Measurements from ENCODE around the gene MORC4.

The MORC4 gene

DNA sequence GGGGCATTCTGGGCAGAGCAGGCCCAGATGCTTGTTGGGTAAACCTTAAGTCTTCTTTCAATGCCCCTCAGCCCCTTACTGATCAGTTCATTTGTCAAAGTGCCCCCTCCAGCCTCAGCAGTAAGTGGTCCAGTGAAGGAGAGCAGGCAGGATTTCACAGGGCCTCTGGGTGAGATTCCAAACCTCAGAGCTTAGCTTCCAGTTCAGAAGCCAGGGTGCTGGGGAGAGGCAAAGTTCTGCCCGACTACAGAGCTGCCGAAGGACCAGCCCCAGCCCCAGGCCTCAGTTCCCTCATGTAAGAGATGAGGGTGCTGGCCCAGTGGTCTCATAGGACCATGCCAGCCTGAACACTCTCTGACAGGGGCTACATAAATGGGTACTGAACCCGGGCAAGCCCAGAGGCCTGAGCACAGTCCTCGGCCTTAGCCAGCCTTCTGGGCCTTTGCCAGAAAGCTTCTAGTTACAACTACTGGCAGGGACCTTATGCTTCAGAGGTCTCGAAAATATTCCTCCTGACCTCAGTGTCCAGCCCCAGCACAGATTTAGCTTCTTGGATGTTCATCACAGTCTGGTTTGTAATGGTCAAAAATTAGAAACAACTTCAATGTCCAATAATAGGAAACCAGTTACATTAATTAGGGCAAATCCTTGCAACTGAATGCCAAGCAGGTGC, 96.0 kb downstream of the MORC4 start:
- DNase-seq: no peak

DNA sequence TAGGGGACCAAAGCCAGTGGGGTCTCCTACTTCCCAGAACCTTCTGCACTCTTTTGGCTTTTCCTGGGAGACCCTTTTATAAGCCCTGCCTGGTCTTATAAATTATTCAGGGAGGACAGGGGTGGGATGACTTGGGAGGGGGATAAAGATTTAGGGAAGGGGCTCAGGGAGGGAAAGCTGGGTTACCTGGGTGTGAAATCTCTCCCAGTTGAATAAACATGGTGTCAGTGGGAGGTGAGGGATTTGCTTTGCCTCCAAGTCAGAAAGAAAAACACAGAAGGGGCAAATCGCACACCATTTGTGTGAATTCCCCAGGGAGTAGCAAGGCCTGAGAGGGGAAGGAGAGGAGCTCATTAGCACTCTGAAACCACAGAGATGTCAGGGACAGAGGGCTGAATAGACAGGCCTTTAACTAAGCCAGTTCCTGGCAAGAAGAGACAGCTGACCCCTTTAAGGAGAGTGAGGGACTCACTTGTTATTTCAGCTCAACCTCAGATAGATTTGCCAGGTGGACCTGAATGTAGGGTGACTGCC, 96.7 kb downstream of the MORC4 start, which contains the start of gene RIPPLY1:
Gene RIPPLY1 (minus strand): TSS at position 51 of the 534 bp plus-strand sequence. CDS start 54 bp downstream, outside the sequence.
- DNase-seq: no peak

DNA sequence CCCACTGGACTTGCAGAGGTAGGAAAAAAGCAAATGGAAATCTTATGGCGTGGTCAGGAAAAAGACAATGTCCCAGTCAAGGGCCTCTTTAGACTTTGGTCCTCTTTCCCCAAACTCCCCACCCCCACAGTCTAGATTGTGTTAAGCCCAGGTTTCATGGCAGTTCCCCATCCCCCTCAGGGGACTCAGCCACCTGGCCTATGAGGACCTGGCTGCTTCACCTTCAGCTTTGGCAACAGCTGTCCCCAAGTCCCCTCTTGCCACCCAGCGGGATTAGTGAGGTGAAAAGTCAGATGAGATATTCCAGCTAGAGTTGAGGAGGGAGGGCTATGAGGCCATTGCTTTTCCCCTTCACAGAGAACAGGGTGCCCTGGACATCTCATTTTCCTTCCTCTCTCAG, 97.3 kb downstream of the MORC4 start:
- DNase-seq: no peak

DNA sequence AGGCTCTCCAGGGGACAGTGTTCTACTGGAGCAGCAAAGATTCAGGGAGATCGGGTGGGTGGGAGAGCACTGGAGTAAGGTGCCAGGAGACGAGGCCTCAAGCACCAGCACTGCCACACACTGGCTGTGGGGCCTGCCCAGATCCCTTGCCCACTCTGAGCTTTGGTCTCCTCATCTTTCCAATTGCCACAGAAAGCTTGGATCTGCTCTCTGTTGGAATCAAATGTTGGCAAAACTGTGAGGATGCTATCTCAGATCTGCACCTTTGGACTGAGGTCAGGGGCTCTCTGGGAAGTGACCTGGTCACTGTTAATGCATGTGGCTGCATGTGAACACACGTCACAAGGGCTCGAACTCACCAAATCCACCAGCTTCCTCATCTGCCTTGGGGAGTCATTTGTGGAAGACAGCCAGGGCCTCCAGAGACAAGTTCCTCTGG, 98.2 kb downstream of the MORC4 start:
- DNase-seq: no peak

DNA sequence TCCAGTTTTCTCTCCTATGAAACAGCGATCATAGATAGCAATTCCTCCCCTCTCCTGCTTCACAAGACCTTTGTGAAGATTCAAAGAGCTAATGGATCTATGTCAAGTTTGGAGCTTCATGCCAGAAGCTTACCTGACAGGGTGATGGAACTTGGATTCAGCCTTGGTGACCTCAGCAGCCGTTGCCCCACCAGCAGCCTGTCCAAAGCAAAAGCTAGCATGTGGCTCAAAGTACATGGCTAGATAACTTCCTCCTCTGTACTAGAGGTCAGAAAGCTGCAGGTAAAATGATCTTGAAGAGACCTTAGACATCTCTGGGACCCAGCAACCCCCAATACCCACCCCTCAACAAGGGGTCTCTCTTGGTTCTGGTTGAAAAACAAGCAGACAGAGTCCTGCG, 98.7 kb downstream of the MORC4 start:
- DNase-seq: no peak

DNA sequence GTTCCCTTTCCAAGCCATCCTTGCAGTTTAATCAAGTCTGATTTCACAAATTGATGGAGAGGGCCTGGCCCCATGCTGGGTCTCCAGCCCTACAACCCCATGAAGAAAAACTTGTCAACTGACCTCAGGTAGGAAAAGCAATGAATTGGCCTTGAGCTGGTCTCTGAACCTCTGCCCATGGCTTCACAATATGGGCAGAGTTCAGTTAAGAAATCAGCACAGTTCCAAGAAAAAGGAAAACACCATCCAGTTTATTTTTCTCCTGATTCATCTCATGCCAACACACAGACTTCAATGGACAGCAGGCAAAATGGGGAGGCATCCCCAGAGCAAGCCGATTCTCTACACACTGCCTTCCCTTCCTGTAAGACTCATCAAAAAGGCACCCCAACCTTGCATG, 100.2 kb downstream of the MORC4 start:
- no peak for DNase-seq

DNA sequence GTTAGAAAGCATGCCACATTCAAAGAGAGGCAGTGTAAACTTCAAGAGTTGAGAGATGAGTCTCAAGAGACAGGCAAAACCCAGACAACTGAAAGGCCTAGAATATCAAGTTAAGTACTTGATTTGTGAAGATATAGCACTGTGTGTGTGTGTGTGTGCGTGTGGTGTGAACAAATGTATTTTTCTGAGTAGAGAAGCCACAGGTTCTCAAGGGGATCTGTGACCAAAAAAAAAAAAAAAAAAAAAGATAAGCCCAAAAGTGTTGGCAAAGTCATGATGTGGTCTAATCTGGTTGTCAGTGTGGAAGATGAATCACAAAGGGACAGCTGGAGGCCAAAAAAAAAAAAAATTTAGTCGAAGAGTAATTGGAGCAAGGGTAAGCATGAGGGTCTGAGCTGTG, 100.7 kb downstream of the MORC4 start:
- DNase-seq: no peak

DNA sequence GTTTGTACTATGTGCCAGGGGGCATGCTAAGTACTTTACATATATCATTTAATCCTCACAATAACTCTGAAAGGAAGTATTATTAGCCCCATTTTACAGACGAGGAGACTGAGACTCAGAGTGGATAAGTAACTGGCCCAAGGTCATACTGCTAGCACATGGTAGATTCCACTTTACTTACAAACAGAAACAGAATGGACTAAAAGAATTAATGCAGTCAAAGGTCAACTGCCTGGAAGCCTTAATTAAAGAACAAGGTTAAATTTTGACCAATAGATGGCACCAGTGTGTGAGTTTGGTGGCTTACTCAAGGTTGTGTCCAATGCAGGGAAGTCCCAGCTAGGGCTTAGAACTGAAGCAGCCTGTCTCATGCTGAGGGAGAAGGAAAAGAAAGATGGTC, 101.5 kb downstream of the MORC4 start:
- DNase-seq: peak; percentile 60

DNA sequence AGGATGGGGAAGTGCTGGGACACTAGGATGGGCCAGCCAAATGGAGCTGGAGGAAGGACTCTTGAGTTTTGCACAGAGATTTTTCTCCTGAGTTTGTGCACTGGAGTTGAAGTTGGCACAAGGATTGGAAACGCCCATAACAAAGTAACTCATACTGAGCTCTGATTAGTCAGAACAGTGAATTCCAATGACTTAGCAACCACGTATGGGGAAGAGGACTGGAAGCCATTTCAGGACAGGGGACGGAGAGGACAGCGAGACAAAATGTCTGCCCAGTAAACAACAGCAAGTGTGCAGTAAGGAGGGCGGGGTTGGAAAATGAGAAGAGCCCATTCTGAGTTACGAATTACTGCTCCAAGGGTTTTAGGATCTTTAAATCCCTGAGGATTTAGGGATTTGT, 102.8 kb downstream of the MORC4 start:
- no peak for DNase-seq

DNA sequence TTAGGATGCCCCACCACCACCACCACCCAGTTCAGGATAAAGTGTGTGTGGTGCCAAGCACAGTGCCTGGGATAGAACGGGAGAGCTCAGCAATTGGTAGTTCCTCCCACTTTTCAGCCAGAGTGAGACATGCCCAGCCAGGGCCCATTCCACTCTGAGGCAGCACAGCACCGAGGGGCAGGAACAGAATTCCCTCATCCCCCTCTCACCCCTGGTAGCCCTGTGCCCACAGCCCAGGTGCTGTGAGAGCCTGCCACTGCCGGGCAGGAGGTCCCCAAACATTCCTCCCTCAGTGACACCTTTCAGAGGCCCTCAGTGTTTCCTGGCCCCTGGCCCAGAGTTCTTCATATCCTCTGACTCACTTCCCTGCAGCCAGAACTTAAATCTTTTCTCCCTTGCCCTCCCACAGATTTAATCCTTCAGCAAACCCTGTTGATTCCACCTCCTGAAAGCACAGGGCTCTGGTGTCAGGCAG, 105.0 kb downstream of the MORC4 start:
- DNase-seq: no peak

DNA sequence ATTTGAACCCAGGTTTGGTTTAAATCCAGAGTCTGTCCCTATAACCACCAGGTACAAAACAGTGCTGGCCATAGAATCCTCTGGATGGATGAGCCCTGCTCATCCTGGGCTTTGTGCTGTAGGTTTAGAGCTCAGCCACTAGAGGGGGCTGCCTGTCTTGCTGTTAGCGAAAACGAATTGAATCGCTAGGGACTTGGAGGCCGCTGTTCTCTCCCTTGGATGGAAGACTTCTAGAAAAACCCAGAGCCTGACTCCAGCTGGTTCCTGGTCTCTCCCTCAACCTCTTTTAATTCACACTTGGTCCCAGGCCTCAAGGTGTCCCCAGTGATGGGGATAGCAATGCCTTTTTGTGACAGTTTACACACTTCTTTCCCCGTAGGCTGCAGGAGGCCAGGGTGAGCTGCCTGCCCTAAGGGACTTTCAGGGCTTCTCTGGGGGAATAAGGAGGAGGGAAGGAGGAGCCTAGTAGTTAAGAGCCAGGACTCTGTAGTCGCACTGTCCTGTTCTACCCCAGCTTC, 105.6 kb downstream of the MORC4 start:
- DNase-seq: peak; percentile 35

DNA sequence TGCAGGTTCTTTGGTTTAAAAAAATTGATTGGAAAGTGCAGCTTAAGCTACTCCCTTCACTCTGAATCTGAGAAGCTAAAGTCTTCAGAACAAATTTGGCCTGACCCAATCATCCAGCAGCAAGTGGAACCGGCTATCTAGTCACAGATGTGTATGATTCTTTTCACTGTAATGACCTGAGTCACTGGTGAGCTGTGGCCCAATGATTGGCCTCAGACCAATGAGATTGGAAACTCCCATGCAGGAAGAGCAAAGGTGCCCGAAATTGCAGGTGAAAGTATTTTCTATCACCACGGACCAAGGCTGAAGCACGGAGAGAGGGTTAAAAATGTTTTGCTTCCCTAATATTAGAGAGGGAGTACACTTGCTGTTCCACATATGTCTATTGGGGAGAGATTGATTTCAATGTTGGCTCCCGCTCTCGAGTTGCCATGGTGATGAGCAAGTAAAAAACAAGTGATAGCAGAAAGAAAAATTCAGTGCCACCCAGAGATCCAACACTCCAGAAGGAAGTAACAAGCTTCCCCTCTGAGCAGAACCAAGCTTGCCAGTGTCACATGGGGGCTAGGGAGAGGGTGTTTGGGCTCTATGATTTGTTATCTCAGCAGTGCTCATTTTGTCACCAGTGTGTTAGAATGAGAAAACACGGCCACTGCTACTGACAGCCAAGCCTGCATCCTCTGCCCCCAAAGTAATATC, 108.1 kb downstream of the MORC4 start:
- no peak for DNase-seq

Measured in inflammatory macrophage treated with lipopolysaccharide for 4 hours (primary cell).